ENCODE results near the gene ATRNL1.

ATRNL1 gene

DNA sequence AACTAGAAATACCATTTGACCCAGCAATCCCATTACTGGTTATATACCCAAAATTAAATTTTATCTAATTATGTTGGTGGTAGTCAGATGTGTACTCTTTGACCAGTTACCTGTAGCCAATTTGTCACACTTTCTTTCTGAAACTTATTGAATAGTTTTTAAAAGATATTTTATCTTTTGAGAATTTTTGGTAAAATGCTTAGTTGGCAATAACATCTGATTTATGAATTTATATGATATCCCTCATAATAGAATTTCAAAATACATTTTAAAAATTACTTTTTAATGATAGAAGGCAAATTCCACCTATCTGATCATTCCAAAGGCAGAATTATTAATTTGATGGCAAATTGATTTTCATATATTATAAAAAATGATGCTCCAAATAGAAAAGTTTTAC, 569.3 kb downstream of the ATRNL1 start:
- Histone ChIP-seq H2AFZ (ENCODE audit: low read length) (no peak overlapping the region), H3K27ac (ENCODE audit: low read depth, low read length, poor library complexity, severe bottlenecking) (no peak overlapping the region), H3K4me1 (ENCODE audit: insufficient read depth, low read length, severe bottlenecking) (no peaks in the 10 kb centered on the region), H3K4me3 (ENCODE audit: low read depth, low read length, poor library complexity, severe bottlenecking) (no peak overlapping the region), H3K9me3 (ENCODE audit: low read length) (no peaks in the 10 kb centered on the region), H4K20me1 (ENCODE audit: insufficient read depth, low read length) (no peaks in the 10 kb centered on the region), H3K79me2 (ENCODE audit: insufficient read depth, low read length) (no peaks in the 10 kb centered on the region), H3F3A (ENCODE audit: insufficient read depth, low read length) (no peaks in the 10 kb centered on the region), H3K27me3 (ENCODE audit: insufficient read depth, low read length) (no peaks in the 10 kb centered on the region), H3K36me3 (ENCODE audit: insufficient read depth, low read length) (no peaks in the 10 kb centered on the region), H3K4me2 (ENCODE audit: low read length) (no peak overlapping the region), H3K9ac (ENCODE audit: low read length) (no peak overlapping the region), H3K9me2 (ENCODE audit: low read depth, low read length) (no peaks in the 10 kb centered on the region)
- no peak for TF ChIP-seq EZH2 (IDR thresholded peaks at IDR 0.05; ENCODE audit: borderline replicate concordance, low read length)
- TF ChIP-seq, protein P1, sequence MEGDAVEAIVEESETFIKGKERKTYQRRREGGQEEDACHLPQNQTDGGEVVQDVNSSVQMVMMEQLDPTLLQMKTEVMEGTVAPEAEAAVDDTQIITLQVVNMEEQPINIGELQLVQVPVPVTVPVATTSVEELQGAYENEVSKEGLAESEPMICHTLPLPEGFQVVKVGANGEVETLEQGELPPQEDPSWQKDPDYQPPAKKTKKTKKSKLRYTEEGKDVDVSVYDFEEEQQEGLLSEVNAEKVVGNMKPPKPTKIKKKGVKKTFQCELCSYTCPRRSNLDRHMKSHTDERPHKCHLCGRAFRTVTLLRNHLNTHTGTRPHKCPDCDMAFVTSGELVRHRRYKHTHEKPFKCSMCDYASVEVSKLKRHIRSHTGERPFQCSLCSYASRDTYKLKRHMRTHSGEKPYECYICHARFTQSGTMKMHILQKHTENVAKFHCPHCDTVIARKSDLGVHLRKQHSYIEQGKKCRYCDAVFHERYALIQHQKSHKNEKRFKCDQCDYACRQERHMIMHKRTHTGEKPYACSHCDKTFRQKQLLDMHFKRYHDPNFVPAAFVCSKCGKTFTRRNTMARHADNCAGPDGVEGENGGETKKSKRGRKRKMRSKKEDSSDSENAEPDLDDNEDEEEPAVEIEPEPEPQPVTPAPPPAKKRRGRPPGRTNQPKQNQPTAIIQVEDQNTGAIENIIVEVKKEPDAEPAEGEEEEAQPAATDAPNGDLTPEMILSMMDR (IDR thresholded peaks at IDR 0.05; ENCODE audit: low read length) = no peak

DNA sequence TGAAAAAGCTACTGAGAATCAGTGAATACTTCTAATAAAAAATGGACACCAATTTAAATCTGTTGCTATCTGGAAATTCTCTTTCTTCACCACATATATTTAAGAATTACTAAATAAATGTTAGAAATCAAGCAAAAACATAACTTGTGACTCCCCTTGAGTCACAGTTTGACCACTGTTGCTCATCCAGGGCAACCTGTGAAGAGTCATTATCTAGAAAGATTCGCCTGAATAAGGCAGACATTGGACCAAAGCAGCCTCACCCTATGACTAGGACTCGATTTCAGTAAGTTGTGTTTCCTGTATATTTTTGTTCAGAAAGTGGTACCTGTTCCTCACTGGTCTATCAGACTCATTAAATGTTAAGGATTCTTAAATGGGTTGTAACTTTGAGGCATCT, 572.4 kb downstream of the ATRNL1 start:
- H3K4me1 ChIP-seq (ENCODE audit: insufficient read depth, low read length, severe bottlenecking) = no peaks in the 10 kb centered on the region
- no peaks in the 10 kb centered on the region for H3K9me2 ChIP-seq (ENCODE audit: low read depth, low read length)
- no peak overlapping the region for H3K4me2 ChIP-seq (ENCODE audit: low read length)
- no peak overlapping the region for H3K9ac ChIP-seq (ENCODE audit: low read length)
- no peak overlapping the region for H2AFZ ChIP-seq (ENCODE audit: low read length)
- no peaks in the 10 kb centered on the region for H3K36me3 ChIP-seq (ENCODE audit: insufficient read depth, low read length)
- no peaks in the 10 kb centered on the region for H4K20me1 ChIP-seq (ENCODE audit: insufficient read depth, low read length)
- H3K27me3 ChIP-seq (ENCODE audit: insufficient read depth, low read length) = no peaks in the 10 kb centered on the region
- H3K9me3 ChIP-seq (ENCODE audit: low read length) = no peaks in the 10 kb centered on the region
- no peak overlapping the region for H3K4me3 ChIP-seq (ENCODE audit: low read depth, low read length, poor library complexity, severe bottlenecking)
- H3K27ac ChIP-seq (ENCODE audit: low read depth, low read length, poor library complexity, severe bottlenecking) = no peak overlapping the region
- TF ChIP-seq, protein P1 (IDR thresholded peaks at IDR 0.05; ENCODE audit: low read length) = no peak
- TF ChIP-seq EZH2 (IDR thresholded peaks at IDR 0.05; ENCODE audit: borderline replicate concordance, low read length) = no peak
- no peaks in the 10 kb centered on the region for H3K79me2 ChIP-seq (ENCODE audit: insufficient read depth, low read length)
- H3F3A ChIP-seq (ENCODE audit: insufficient read depth, low read length) = no peaks in the 10 kb centered on the region

DNA sequence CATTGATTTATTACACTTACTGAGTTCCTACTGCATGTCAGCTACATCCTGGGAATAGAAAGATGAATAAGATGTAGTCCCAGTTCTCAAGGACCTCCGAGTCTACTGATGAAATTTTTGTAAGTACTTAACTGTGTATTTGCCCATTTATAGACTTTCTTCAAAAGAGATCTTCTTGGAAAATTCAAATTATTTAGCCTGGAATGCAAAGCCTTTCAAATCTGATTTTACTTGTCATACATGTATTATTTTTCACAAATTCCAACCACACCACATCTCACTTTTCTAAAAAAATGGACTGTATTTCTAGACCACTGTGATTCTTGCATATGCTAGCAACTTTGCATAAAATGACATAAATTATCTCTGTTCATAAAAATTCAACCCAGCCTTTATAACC, 581.3 kb downstream of the ATRNL1 start:
- no peaks in the 10 kb centered on the region for H3K36me3 ChIP-seq (ENCODE audit: insufficient read depth, low read length)
- H2AFZ ChIP-seq (ENCODE audit: low read length) = no peak overlapping the region

More for the DNA sequence above, 581.3 kb downstream of the ATRNL1 start:
- H3K4me1 ChIP-seq (ENCODE audit: insufficient read depth, low read length, severe bottlenecking) = no peaks in the 10 kb centered on the region
- H3K9me3 ChIP-seq (ENCODE audit: low read length) = no peaks in the 10 kb centered on the region
- H3K9me2 ChIP-seq (ENCODE audit: low read depth, low read length) = no peaks in the 10 kb centered on the region
- TF ChIP-seq, protein P1 (IDR thresholded peaks at IDR 0.05; ENCODE audit: low read length) = no peak
- TF ChIP-seq EZH2 (IDR thresholded peaks at IDR 0.05; ENCODE audit: borderline replicate concordance, low read length) = no peak
- H3K9ac ChIP-seq (ENCODE audit: low read length) = no peak overlapping the region
- no peaks in the 10 kb centered on the region for H4K20me1 ChIP-seq (ENCODE audit: insufficient read depth, low read length)
- H3K4me3 ChIP-seq (ENCODE audit: low read depth, low read length, poor library complexity, severe bottlenecking) = no peak overlapping the region
- no peak overlapping the region for H3K27ac ChIP-seq (ENCODE audit: low read depth, low read length, poor library complexity, severe bottlenecking)
- no peaks in the 10 kb centered on the region for H3K79me2 ChIP-seq (ENCODE audit: insufficient read depth, low read length)
- no peaks in the 10 kb centered on the region for H3K27me3 ChIP-seq (ENCODE audit: insufficient read depth, low read length)
- H3F3A ChIP-seq (ENCODE audit: insufficient read depth, low read length) = no peaks in the 10 kb centered on the region
- H3K4me2 ChIP-seq (ENCODE audit: low read length) = no peak overlapping the region

Data from OCI-LY1 (cell line).